ENCODE measurements around the gene MAOB. TPM values are rescaled to one million over a fixed set of nuclear protein-coding genes. Genes with fewer than 3 reads are reported as not detected.

The MAOB gene
- total RNA-seq, 1 experiment from 2014 or later, result 1.1 TPM

DNA sequence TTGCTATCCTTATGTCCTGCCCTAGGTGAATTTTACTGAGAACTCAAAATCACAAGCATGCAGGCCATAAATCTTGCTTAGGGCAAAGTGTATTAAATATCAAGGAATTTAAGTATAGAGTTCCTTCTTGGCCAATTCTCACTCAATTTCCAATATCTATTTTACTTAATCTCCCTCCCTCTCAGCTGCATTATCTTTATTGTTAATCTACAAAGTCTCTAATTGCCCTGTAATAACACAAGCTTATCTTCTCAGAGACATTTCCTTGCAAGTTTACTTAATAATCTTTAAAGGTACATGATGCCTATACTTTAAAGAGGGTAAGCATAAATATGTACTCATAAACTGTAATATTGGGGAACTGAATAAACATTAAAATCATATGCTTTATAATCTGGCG lies 26.9 kb upstream of the MAOB start:
- Histone ChIP-seq H3K4me1 (ENCODE audit: insufficient read depth, low read length) (no peaks in the 10 kb centered on the region), H3K79me2 (ENCODE audit: insufficient read depth, low read length) (no peaks in the 10 kb centered on the region), H3K9ac (ENCODE audit: extremely low read depth, insufficient read length, low read length) (no peak overlapping the region), H3K23me2 (ENCODE audit: insufficient read length, low read depth, low read length, poor library complexity, severe bottlenecking) (no peaks in the 10 kb centered on the region), H4K5ac (ENCODE audit: insufficient read length, low read depth, low read length) (no peak overlapping the region), H2BK5ac (ENCODE audit: insufficient read length, low read length) (no peak overlapping the region), H4K91ac (ENCODE audit: insufficient read length, low read depth, low read length) (no peak overlapping the region), H4K8ac (replicated peaks; ENCODE audit: insufficient read length, low read depth, low read length) (no peak overlapping the region), H2BK120ac (ENCODE audit: low read depth, low read length, poor library complexity, severe bottlenecking) (no peak overlapping the region), H2AK5ac (ENCODE audit: insufficient read length, low read length) (no peak overlapping the region), H2BK12ac (ENCODE audit: insufficient read length, low read depth, low read length) (no peak overlapping the region), H3K4me2 (ENCODE audit: insufficient read depth, insufficient read length, low read length) (no peak overlapping the region), H3K56ac (ENCODE audit: insufficient read length, low read depth, low read length) (no peak overlapping the region), H3K9me3 (ENCODE audit: control insufficient read depth, low read depth, low read length) (peaks cover 21% of the 10 kb centered on the region), H3K4ac (ENCODE audit: low read depth, low read length) (no peak overlapping the region), H2AFZ (ENCODE audit: low read length) (no peak overlapping the region), H3K23ac (ENCODE audit: insufficient read length, low read depth, low read length) (no peak overlapping the region), H3K18ac (ENCODE audit: insufficient read length, low read depth, low read length) (no peak overlapping the region), H3K27me3 (ENCODE audit: insufficient read depth, low read length) (no peaks in the 10 kb centered on the region), H3K14ac (ENCODE audit: insufficient read depth, low read length) (no peak overlapping the region), H4K20me1 (ENCODE audit: control insufficient read depth, insufficient read depth, insufficient read length) (no peaks in the 10 kb centered on the region), H2BK20ac (ENCODE audit: low read depth, low read length, poor library complexity, severe bottlenecking) (no peak overlapping the region), H3K79me1 (ENCODE audit: insufficient read depth, low read depth, low read length, poor library complexity, severe bottlenecking) (no peaks in the 10 kb centered on the region), H3K27ac (ENCODE audit: insufficient read length, low read depth, low read length) (no peak overlapping the region), H2BK15ac (ENCODE audit: low read depth, low read length) (no peak overlapping the region), H3T11ph (ENCODE audit: low read length) (no peak overlapping the region)
- Mint-ChIP-seq H3K4me1 (no peaks in the 10 kb centered on the region), H3K9me3 (peaks cover 62 to 74% of the 10 kb centered on the region in 2 experiments), H3K27me3 (ENCODE audit: low read depth) (no peaks in the 10 kb centered on the region), H3K4me3 (no peak overlapping the region), H3K27ac (no peak overlapping the region), H3K36me3 (ENCODE audit: insufficient read depth in 1 of 3, low read depth in 3 of 3) (peaks cover 0 to 4% (median 0%) of the 10 kb centered on the region in 3 experiments; a peak in 3 of 7 replicates)
- TF ChIP-seq, protein P1, sequence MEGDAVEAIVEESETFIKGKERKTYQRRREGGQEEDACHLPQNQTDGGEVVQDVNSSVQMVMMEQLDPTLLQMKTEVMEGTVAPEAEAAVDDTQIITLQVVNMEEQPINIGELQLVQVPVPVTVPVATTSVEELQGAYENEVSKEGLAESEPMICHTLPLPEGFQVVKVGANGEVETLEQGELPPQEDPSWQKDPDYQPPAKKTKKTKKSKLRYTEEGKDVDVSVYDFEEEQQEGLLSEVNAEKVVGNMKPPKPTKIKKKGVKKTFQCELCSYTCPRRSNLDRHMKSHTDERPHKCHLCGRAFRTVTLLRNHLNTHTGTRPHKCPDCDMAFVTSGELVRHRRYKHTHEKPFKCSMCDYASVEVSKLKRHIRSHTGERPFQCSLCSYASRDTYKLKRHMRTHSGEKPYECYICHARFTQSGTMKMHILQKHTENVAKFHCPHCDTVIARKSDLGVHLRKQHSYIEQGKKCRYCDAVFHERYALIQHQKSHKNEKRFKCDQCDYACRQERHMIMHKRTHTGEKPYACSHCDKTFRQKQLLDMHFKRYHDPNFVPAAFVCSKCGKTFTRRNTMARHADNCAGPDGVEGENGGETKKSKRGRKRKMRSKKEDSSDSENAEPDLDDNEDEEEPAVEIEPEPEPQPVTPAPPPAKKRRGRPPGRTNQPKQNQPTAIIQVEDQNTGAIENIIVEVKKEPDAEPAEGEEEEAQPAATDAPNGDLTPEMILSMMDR (conservative IDR thresholded peaks at IDR 0.05), result no peak
- DNase-seq, result no peak
- WGBS (ENCODE audit: extremely low coverage, insufficient read length, low lambda C conversion rate), result no CpG with 5 or more reads among the region's 1 CpG
